Right renal pelvis (tissue), 4 donors: ENCODE measurements around the gene USP35. TPM values are rescaled to one million over a fixed set of nuclear protein-coding genes. Genes with fewer than 3 reads are reported as not detected.

Source experiments
- DNase-seq, 4 donors: peaks; one replicate each; pipeline ENCODE4 v3.0.0-alpha.2; 2013; ENCODE audit warnings: low read depth in 4 of 4, low spot score in 3 of 4, missing footprints in 1 of 4
- polyA plus RNA-seq, 4 donors: library from polyadenylated mRNA; unstranded; fragments of 120-200 nt; gene quantifications; one replicate each; pipeline ENCODE4 v1.2.1, GENCODE V29; 2013; ENCODE audit not compliant: insufficient read length in 4 of 4

The USP35 gene
- polyA plus RNA-seq, 4 donors, result 4.6 to 6.7 (median 5.4) TPM

GRCh38 chr11:78259777-78260487 lies 71.2 kb downstream of the USP35 start:
- no peak for DNase-seq

DNA sequence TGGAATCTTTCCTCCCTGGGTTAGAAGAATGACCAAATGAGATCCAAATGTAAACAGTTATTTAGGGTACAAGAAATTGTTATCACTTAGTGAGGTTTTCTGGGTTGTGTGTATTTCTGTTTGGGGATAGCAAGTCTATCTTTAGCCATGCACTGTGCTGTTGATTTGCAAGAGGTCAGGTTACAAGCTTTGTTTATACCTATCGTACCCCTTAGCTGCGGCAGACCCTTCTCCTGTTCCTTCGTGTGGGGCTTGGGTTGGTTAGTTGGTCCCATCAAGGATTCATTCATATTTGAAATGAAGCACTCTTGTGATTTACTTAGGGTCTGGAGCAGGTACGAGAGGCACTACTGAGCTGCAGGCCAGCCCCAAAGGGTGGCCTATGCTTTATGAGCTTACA lies 72.6 kb downstream of the USP35 start:
- DNase-seq, result no peak

DNA sequence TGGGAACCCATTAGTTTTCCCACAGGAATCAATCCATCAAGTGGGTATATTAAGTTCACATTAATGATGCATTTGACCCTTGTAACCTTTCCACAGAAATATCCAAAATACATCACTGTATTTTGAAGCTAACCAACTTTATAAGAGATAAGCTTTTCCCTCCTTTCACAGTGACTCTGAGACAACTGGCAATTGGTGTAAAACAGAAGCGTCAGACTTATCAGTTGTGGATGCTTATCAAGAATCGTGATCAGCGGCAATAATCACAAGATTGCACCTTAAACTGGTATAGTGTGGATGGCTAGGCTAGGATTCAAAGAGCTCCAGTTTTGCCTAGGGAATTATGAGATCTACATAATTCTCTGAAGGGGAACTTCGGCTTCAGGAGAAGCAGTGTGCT lies 73.1 kb downstream of the USP35 start:
- no peak for DNase-seq

DNA sequence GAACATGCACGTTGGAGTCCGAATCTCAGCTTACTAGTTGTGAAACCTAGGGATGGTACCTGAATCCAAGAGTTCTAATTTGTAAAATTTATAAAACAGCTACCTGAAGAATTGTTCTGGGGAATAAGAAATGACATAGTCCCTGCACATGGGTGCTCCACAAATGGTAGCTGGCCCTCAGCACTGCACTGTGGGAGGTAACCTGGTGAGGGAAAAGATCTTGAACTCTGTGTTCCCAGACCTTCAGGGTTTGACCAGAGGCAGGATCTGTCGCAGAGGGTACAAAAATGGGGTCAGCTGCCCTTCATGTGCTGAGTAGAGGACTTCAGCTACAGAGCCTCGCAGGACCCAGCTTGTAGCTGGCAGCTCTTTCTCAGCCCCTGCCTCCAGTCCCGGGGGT lies 73.5 kb downstream of the USP35 start:
- DNase-seq, result no peak

DNA sequence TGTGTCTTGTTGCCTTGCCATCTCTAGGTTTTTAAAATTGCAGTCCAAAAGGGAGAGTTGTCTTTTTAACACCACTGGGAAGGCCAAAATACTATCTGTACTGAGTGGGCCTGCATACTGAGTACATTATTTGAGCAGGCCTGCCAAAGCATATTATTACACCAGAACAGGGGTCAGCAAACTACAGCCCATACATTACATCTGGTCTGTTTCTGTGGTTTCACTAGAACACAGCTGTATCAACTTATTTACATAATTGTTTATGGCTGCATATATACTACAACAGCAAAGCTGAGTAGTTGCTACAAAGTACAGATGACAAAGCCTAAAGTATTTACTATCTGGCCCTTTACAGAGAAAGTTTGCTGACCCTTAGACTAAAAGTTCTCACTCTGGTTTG lies 74.0 kb downstream of the USP35 start:
- peak in 2 of 4 donors; percentile 27 to 31 for DNase-seq

Other genes starting within 250 kb of the USP35 start
- gene INTS4, start 194.3 kb upstream of the USP35 start, polyA plus RNA-seq, result 10 to 100 TPM; 36.6 to 44.4 (median 39.6) TPM
- gene KCTD14, start 165.6 kb upstream of the USP35 start, polyA plus RNA-seq, result 10 to 100 TPM; 13.1 to 16.8 (median 14.6) TPM
- gene THRSP, start 125.1 kb upstream of the USP35 start, polyA plus RNA-seq, result under 1 TPM; 0.22 to 0.63 (median 0.42) TPM
- gene NDUFC2, start 109.1 kb upstream of the USP35 start, polyA plus RNA-seq, result 100 to 1,000 TPM; 138 to 205 (median 167) TPM
- 10 to 100 TPM; 58.9 to 72.5 (median 62.2) TPM for gene ALG8, start 49.3 kb upstream of the USP35 start, polyA plus RNA-seq
- 10 to 100 TPM in 1 of 4 donors, 1 to 10 TPM in 3; 7.7 to 10.3 (median 9.5) TPM for gene KCTD21, start 293 bp upstream of the USP35 start, polyA plus RNA-seq
- gene GAB2, start 228.9 kb downstream of the USP35 start, polyA plus RNA-seq, result 10 to 100 TPM; 17.4 to 20.1 (median 18.0) TPM